Tibial nerve (tissue), 4 donors: ENCODE data around the gene NMT1. TPM values are rescaled to one million over a fixed set of nuclear protein-coding genes. Genes with fewer than 3 reads are reported as not detected.

ENCODE experiments used
- DNase-seq, 2 donors: peaks; one replicate each; pipeline ENCODE4 v3.0.0-alpha.2; 2019; ENCODE audit warnings: low spot score in 2 of 2
- H3K27ac ChIP-seq, 4 donors: fragments of 200-600 bp; sonication (generic) in 3 of 4; one replicate each; pipeline ENCODE4 v1.5.1; 2017 to 2019; ENCODE audit warnings: mild to moderate bottlenecking in 1 of 4
- H3K27me3 ChIP-seq, 2 donors: fragments of 200-600 bp; sonication (generic) in 1 of 2; one replicate each; pipeline versions ENCODE4 v1.5.1 to v1.6.0; 2017 to 2019
- H3K36me3 ChIP-seq, 3 donors: fragments of 200-600 bp; sonication (generic); one replicate each; pipeline ENCODE4 v1.5.1; 2018 to 2019
- H3K4me1 ChIP-seq, 4 donors: fragments of 200-600 bp; sonication (generic) in 3 of 4; one replicate each; pipeline ENCODE4 v1.5.1; 2017 to 2019
- H3K4me3 ChIP-seq, 4 donors: fragments of 200-600 bp; sonication (generic) in 3 of 4; one replicate each; pipeline ENCODE4 v1.5.1; 2017 to 2019; ENCODE audit warnings: mild to moderate bottlenecking in 1 of 4, moderate library complexity in 1 of 4
- H3K9me3 ChIP-seq, 4 donors: fragments of 200-600 bp; sonication (generic) in 3 of 4; one replicate each; pipeline ENCODE4 v1.5.1; 2017 to 2019
- CTCF ChIP-seq, 5 experiments: fragments of 200-600 bp in 3 of 5; fragments of 450-650 bp in 2 of 5; sonication (generic) in 3 of 5; IDR thresholded peaks; one replicate each; pipeline ENCODE4 v1.5.1; 2016 to 2019; ENCODE audit warnings: antibody characterized with exemption in 5 of 5, mild to moderate bottlenecking in 3 of 5, moderate library complexity in 2 of 5
- EP300 ChIP-seq, 2 donors: sonication (generic); formaldehyde crosslinking; IDR thresholded peaks; one replicate each; pipeline ENCODE4 v1.6.1; 2017; ENCODE audit warnings: antibody characterized with exemption in 2 of 2, mild to moderate bottlenecking in 1 of 2
- POLR2A ChIP-seq, 2 donors: fragments of 450-650 bp; IDR thresholded peaks; one replicate each; pipeline ENCODE4 v1.6.1; 2017; ENCODE audit warnings: antibody characterized with exemption in 2 of 2, mild to moderate bottlenecking in 2 of 2, moderate library complexity in 2 of 2
- WGBS, 2 donors: methylation state at CpG; one replicate each; pipeline ENCODE4 v1.1.5; 2018; 5-methylcytosine and 5-hydroxymethylcytosine counted together
- total RNA-seq, 4 donors: library from RNA; depleted of rRNA; stranded (reverse); fragments of >200 nt; gene quantifications; one replicate each; pipeline ENCODE4 v1.1.0, GENCODE V29; 2016

Gene NMT1
- total RNA-seq, 4 donors from 2014 or later, result 63.2 to 97.9 (median 80.1) TPM

GRCh38 chr17:45043813-45044540 is 17.1 kb upstream of the NMT1 start:
- peak overlapping the region in 3 of 4 donors; percentile 38 to 62 (median 59) for H3K27ac ChIP-seq
- no peaks in the 10 kb centered on the region for H3K27me3 ChIP-seq
- peaks cover 0 to 66% (median 22%) of the 10 kb centered on the region in 4 donors for H3K4me1 ChIP-seq
- WGBS, 2 donors, result 60 to 66% methylated on average over 18 of the region's 18 CpGs
- DNase-seq, result no peak
- TF ChIP-seq EP300 (IDR thresholded peaks at IDR 0.05), result no peak
- TF ChIP-seq CTCF (IDR thresholded peaks at IDR 0.05), result no peak
- no peak for TF ChIP-seq POLR2A (IDR thresholded peaks at IDR 0.05)
- H3K9me3 ChIP-seq, result no peaks in the 10 kb centered on the region
- H3K4me3 ChIP-seq, result no peak overlapping the region
- no peaks in the 10 kb centered on the region for H3K36me3 ChIP-seq

GRCh38 chr17:45046537-45047125 is 14.5 kb upstream of the NMT1 start:
- DNase-seq, result no peak
- 90 to 91% methylated on average over 9 of the region's 9 CpGs for WGBS, 2 donors
- H3K36me3 ChIP-seq, result no peaks in the 10 kb centered on the region
- H3K9me3 ChIP-seq, result no peaks in the 10 kb centered on the region
- H3K4me1 ChIP-seq, result peaks cover 0 to 60% (median 24%) of the 10 kb centered on the region in 4 donors
- no peak overlapping the region for H3K27ac ChIP-seq
- no peak overlapping the region for H3K4me3 ChIP-seq
- no peak for TF ChIP-seq CTCF (IDR thresholded peaks at IDR 0.05)
- no peak for TF ChIP-seq EP300 (IDR thresholded peaks at IDR 0.05)
- TF ChIP-seq POLR2A (IDR thresholded peaks at IDR 0.05), result no peak
- no peaks in the 10 kb centered on the region for H3K27me3 ChIP-seq

GRCh38 chr17:45048795-45049563 is 12.1 kb upstream of the NMT1 start:
- TF ChIP-seq CTCF (IDR thresholded peaks at IDR 0.05) (peak in 1 of 5 experiments; percentile 23), POLR2A (IDR thresholded peaks at IDR 0.05) (no peak)
- peaks cover 0 to 47% (median 17%) of the 10 kb centered on the region in 4 donors for H3K4me1 ChIP-seq
- 85 to 87% methylated on average over 8 of the region's 8 CpGs for WGBS, 2 donors

GRCh38 chr17:45050481-45051059 is 10.5 kb upstream of the NMT1 start:
- no peak for DNase-seq
- TF ChIP-seq EP300 (IDR thresholded peaks at IDR 0.05), result no peak
- no peak for TF ChIP-seq POLR2A (IDR thresholded peaks at IDR 0.05)
- no peak for TF ChIP-seq CTCF (IDR thresholded peaks at IDR 0.05)
- WGBS, 2 donors, result 1 to 3% methylated on average over 14 of the region's 14 CpGs

More at GRCh38 chr17:45048795-45049563, 12.1 kb upstream of the NMT1 start:
- no peak overlapping the region for H3K4me3 ChIP-seq
- no peaks in the 10 kb centered on the region for H3K36me3 ChIP-seq
- H3K27me3 ChIP-seq, result no peaks in the 10 kb centered on the region
- H3K9me3 ChIP-seq, result no peaks in the 10 kb centered on the region
- no peak overlapping the region for H3K27ac ChIP-seq
- DNase-seq, result no peak

More at GRCh38 chr17:45050481-45051059, 10.5 kb upstream of the NMT1 start:
- no peaks in the 10 kb centered on the region for H3K36me3 ChIP-seq
- no peaks in the 10 kb centered on the region for H3K9me3 ChIP-seq
- peak overlapping the region; percentile 74 to 93 (median 91) for H3K27ac ChIP-seq
- H3K4me1 ChIP-seq, result peaks cover 0 to 34% (median 16%) of the 10 kb centered on the region in 4 donors
- H3K27me3 ChIP-seq, result no peaks in the 10 kb centered on the region
- peak overlapping the region; percentile 38 to 63 (median 56) for H3K4me3 ChIP-seq
